AG09309 (cell line): ENCODE measurements around the gene NAT10.

Experiments used
- DNase-seq: peaks from one replicate; pipeline ENCODE4 v3.0.0-alpha.2; 2010; ENCODE audit warnings: low read depth
- H3K4me3 ChIP-seq: 2 replicates; pipeline ENCODE4 v1.5.1; 2011; ENCODE audit warnings: mild to moderate bottlenecking, low read depth, low read length, moderate library complexity; ENCODE audit not compliant: control insufficient read depth
- TF ChIP-seq, protein P1 (sequence below): IDR thresholded peaks from 2 replicates; pipeline ENCODE4 v1.5.1; 2011; ENCODE audit warnings: mild to moderate bottlenecking, low read depth, low read length, inconsistent platforms; ENCODE audit not compliant: insufficient read depth, control insufficient read depth; ENCODE audit errors: missing control alignments

NAT10 gene

DNA sequence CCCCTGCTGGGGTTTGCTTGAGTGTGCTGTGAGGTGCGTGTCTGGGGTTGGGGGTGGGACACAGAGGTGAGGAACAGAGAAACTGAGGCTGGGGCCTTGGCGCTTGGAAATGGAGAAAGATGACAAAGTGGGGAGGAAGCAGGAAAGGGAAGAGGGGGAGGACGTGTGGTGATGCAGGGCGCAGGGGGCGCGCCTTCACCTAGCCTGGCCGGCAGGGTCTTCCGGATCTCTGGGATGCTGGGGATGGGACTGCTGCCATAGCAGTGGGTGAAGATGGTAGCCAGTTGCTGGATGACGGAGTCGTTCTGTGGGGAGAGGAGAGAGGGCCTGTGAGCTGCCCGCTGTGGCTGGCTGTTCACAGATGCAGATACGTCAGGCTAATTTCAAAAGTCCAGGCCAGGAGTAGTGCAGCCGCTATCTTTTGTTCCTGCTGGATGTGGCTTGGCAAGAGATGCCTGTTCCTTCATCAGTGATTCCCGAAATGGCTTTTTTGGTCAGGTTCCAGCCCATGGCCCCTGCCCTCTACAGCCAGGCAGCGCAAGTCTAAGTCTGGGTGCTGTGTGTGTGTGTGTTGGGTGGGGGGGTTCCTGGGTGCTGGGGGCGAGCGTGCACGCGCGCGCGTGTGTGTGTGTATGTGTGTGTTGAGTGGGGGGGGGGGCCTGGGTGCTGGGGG is 54.8 kb downstream of the NAT10 start:
- no peak overlapping the region for H3K4me3 ChIP-seq
- DNase-seq, result no peak
- TF ChIP-seq, protein P1, sequence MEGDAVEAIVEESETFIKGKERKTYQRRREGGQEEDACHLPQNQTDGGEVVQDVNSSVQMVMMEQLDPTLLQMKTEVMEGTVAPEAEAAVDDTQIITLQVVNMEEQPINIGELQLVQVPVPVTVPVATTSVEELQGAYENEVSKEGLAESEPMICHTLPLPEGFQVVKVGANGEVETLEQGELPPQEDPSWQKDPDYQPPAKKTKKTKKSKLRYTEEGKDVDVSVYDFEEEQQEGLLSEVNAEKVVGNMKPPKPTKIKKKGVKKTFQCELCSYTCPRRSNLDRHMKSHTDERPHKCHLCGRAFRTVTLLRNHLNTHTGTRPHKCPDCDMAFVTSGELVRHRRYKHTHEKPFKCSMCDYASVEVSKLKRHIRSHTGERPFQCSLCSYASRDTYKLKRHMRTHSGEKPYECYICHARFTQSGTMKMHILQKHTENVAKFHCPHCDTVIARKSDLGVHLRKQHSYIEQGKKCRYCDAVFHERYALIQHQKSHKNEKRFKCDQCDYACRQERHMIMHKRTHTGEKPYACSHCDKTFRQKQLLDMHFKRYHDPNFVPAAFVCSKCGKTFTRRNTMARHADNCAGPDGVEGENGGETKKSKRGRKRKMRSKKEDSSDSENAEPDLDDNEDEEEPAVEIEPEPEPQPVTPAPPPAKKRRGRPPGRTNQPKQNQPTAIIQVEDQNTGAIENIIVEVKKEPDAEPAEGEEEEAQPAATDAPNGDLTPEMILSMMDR, result no peak

DNA sequence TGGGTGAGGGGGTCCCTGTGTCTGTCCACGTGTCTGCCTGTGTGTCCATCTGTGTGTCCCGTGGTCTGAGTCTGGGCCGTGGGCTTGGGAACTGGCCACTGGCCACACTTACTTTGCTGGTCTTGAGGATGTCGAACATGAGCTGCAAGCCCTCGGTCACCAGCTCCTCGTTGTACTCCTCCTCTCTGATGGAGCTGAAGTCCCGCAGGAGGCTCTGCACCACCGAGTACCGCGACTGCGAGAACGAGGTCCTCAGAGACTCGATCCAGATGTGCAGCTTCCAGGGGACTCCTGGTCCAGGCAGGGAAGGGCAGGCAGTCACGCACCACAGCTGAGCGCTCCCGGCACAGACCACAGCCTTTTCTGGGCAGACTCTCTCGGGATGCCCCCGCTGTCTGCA is 55.4 kb downstream of the NAT10 start:
- TF ChIP-seq, protein P1, result no peak
- no peak overlapping the region for H3K4me3 ChIP-seq
- DNase-seq, result no peak

DNA sequence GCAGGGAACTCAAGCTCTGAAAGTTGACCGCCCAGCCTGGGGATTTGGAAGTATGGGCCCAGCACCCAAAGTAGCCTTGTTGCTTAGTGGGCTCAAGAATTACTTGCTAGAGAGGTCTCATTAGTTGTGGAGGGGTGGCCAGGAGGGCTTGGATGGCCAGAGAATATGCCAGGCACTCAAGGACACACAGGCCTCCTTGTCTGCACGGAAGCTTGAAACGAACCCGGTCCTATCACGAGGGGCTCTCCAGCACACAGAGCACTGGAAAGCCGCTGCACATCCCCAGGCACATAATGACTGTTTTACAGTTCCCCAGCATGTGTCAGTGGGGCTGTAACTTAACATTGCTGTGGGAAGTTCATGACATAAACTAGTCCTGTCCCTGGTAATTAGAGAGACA is 55.9 kb downstream of the NAT10 start:
- TF ChIP-seq, protein P1, result no peak
- no peak for DNase-seq
- no peak overlapping the region for H3K4me3 ChIP-seq

DNA sequence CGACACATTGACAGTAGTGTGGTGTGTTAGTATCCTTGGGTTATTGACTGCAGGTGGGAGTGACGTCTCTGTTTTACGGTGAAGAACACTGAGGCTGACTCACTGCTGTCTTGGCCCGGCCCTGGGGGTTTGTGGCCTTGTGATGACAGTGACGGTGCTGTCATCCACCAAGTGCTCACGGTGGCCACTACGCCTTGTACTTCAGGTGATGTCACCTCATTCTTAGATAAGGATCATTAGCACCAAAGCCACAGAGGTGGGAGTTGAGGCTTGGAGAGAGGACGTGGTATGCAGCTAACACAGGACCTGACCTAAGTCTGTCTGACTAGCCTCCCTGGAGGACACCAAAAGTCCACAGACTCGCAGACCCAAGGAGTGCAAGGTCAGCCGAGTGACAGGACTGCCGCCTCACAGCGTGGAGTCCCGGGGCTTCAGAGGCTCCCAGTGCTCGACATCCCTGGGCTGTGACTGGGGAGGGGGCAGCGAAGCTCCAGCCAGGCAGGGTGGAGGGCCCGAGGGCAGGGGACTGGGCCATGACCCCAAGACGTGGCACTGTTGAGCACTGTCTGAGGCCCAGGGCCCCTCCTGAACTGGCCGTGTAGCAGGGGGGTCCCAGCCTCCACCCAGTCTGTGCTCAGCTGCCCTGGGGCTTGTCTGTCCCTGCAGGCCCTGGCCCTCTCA is 56.5 kb downstream of the NAT10 start:
- DNase-seq, result no peak
- TF ChIP-seq, protein P1, result no peak
- no peak overlapping the region for H3K4me3 ChIP-seq

DNA sequence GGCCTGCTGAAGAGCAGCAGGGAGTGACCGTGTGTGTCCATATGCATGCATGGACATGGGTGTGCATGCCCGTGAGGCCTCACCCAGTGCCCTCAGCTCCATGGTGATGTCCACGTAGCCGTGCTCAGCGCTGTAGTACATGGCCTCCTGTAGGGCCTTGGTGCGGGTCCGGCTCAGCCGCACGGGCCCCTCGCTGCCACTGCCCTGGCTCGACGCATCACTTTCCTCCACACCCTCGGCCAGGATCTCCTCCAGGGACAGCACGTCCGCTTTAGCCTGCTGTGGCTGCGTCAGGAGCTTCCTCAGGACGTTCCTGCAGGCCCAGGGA is 57.0 kb downstream of the NAT10 start:
- H3K4me3 ChIP-seq, result no peak overlapping the region
- TF ChIP-seq, protein P1, result no peak
- DNase-seq, result no peak

DNA sequence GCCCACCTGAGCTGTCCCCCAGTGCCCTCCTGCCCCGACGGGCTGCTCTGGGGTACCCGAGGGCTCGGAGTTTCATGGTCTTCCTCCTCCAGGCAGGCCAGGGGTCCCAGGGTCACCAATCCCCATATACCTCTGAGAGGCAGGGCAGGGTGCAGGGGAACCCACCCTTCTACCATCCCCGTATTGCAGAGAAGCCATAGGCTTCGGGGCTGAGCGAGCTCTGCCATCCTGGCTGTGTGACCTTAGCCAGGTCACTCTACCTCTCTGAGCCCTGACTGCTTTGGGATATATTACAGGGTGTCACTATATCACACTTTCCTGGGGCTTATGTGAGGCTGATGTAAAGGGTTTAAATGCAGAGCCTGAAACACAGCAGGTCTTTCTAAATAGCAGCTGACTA is 57.4 kb downstream of the NAT10 start:
- no peak overlapping the region for H3K4me3 ChIP-seq
- TF ChIP-seq, protein P1, result no peak
- no peak for DNase-seq

DNA sequence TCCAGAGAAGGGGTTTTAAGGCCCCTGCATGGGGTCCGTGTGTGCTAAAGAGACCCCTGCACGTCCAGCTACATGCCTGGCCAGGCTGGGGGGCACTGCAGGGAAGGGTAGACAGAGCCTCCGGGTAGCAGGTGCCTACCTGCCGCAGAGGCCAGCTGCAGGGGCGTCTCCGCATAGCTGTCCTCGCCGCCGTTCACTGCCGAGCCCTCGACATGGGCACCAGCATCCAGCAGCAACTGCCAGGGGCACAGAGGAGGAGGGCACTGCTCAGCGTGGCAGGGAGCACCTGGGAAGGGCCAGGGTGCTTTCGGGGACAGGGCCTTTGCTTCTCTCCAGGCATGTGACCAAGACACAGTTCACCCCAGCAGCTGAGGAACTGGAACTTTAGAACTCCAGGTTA is 59.7 kb downstream of the NAT10 start:
- TF ChIP-seq, protein P1, result no peak
- no peak overlapping the region for H3K4me3 ChIP-seq
- DNase-seq, result no peak
